ENCODE data around the gene TFDP3. TPM values are rescaled to one million over a fixed set of nuclear protein-coding genes. Genes with fewer than 3 reads are reported as not detected.

Gene TFDP3
- polyA plus RNA-seq, 1 donor from 2014 or later = not detected

Small RNA genes within 50 kb of the gene (small RNA-seq; reads per million reads assigned to genes)
- gene RNU1-115P = 0 to 4.3 (median 0.19) reads per million in 3 experiments

Other genes starting within 250 kb of the TFDP3 start
- not detected in 2 replicates for gene USP26, start 121.2 kb downstream of the TFDP3 start, polyA plus RNA-seq
- 1.2 and 1.5 TPM in 2 replicates for gene GPC4, start 197.1 kb upstream of the TFDP3 start, polyA plus RNA-seq

Data from neural cell (in vitro differentiated cells).